Astrocyte (in vitro differentiated cells and primary cell): ENCODE results near the gene CELF4. TPM values are rescaled to one million over a fixed set of nuclear protein-coding genes. Genes with fewer than 3 reads are reported as not detected.

ENCODE experiments used
- DNase-seq: peaks from one replicate; pipeline ENCODE4 v3.0.0-alpha.2; 2010; ENCODE audit warnings: low read depth
- FAIRE-seq: peaks from 2 replicates; lab custom pipeline; 2011; peaks lifted over from hg19 to GRCh38; lab: Jason Lieb, UNC
- H2AFZ ChIP-seq: 2 replicates; pipeline ENCODE4 v1.6.0; 2012; ENCODE audit warnings: low read depth, low read length, inconsistent platforms
- H3K27ac ChIP-seq: 2 replicates; pipeline ENCODE4 v1.5.1; 2011; ENCODE audit warnings: low read depth, low read length, inconsistent platforms
- H3K27me3 ChIP-seq: 2 replicates; pipeline ENCODE4 v1.6.0; 2011; ENCODE audit warnings: low read length, inconsistent platforms; ENCODE audit not compliant: insufficient read depth
- H3K36me3 ChIP-seq: 2 replicates; pipeline ENCODE4 v1.5.1; 2011; ENCODE audit warnings: low read length, inconsistent platforms; ENCODE audit not compliant: insufficient read depth
- H3K4me1 ChIP-seq: 2 replicates; pipeline ENCODE4 v1.5.1; 2011; ENCODE audit warnings: low read length, inconsistent platforms; ENCODE audit not compliant: insufficient read depth
- H3K4me2 ChIP-seq: 2 replicates; pipeline ENCODE4 v1.6.0; 2012; ENCODE audit warnings: low read length, inconsistent platforms
- H3K4me3 ChIP-seq: 2 replicates; pipeline ENCODE4 v1.5.1; 2011; ENCODE audit warnings: low read depth, mild to moderate bottlenecking, low read length, inconsistent platforms; ENCODE audit not compliant: insufficient read depth
- H3K79me2 ChIP-seq: 2 replicates; pipeline ENCODE4 v1.6.0; 2012; ENCODE audit warnings: mild to moderate bottlenecking, low read length, inconsistent platforms; ENCODE audit not compliant: insufficient read depth
- H3K9ac ChIP-seq: 2 replicates; pipeline ENCODE4 v1.6.0; 2012; ENCODE audit warnings: mild to moderate bottlenecking, low read length, inconsistent platforms
- H3K9me3 ChIP-seq: 2 replicates; pipeline ENCODE4 v1.5.1; 2012; ENCODE audit warnings: low read depth, mild to moderate bottlenecking, low read length, inconsistent platforms; ENCODE audit not compliant: insufficient read depth
- H4K20me1 ChIP-seq: 2 replicates; pipeline ENCODE4 v1.6.0; 2012; ENCODE audit warnings: low read length, inconsistent platforms; ENCODE audit not compliant: insufficient read depth
- H3K27ac Mint-ChIP-seq: one replicate; pipeline ENCODE4 v1.8.0; 2021; ENCODE audit warnings: mild to moderate bottlenecking, mixed read lengths; ENCODE audit not compliant: unreplicated experiment
- H3K27me3 Mint-ChIP-seq: one replicate; pipeline ENCODE4 v1.8.0; 2021; ENCODE audit warnings: low read depth, mixed read lengths; ENCODE audit not compliant: unreplicated experiment
- H3K36me3 Mint-ChIP-seq: one replicate; pipeline ENCODE4 v1.8.0; 2021; ENCODE audit warnings: low read depth, mixed read lengths; ENCODE audit not compliant: unreplicated experiment
- H3K4me1 Mint-ChIP-seq: one replicate; pipeline ENCODE4 v1.8.0; 2021; ENCODE audit warnings: low read depth, mixed read lengths; ENCODE audit not compliant: unreplicated experiment
- H3K4me3 Mint-ChIP-seq: one replicate; pipeline ENCODE4 v1.8.0; 2021; ENCODE audit warnings: mild to moderate bottlenecking, moderate library complexity, mixed read lengths; ENCODE audit not compliant: unreplicated experiment
- H3K9me3 Mint-ChIP-seq: one replicate; pipeline ENCODE4 v1.8.0; 2021; ENCODE audit warnings: mild to moderate bottlenecking, mixed read lengths; ENCODE audit not compliant: unreplicated experiment
- CTCF ChIP-seq: IDR thresholded peaks from 2 replicates; pipeline ENCODE4 v1.5.1; 2011; ENCODE audit warnings: low read depth, mild to moderate bottlenecking, inconsistent platforms, low read length, moderate library complexity; ENCODE audit not compliant: insufficient read depth
- EZH2 ChIP-seq: IDR thresholded peaks from 2 replicates; pipeline ENCODE4 v1.6.1; 2012; ENCODE audit warnings: mild to moderate bottlenecking, low read length, inconsistent platforms; ENCODE audit not compliant: insufficient read depth
- total RNA-seq: library from RNA; stranded (reverse); gene quantifications from 2 replicates; pipeline ENCODE4 v1.2.1, GENCODE V29; 2021

Gene CELF4
- total RNA-seq, 1 donor from 2014 or later: 0.16 TPM

- no peak overlapping the region for H3K4me3 ChIP-seq
Observed at GRCh38 chr18:37546651-37547050, 18.9 kb downstream of the CELF4 start.

GRCh38 chr18:37546272-37546537, 19.4 kb downstream of the CELF4 start:
- Histone ChIP-seq H3K36me3 (no peaks in the 10 kb centered on the region), H3K27me3 (no peaks in the 10 kb centered on the region), H3K4me1 (no peaks in the 10 kb centered on the region), H4K20me1 (no peaks in the 10 kb centered on the region), H3K4me2 (no peak overlapping the region), H3K9ac (no peak overlapping the region), H2AFZ (no peak overlapping the region), H3K27ac (no peak overlapping the region), H3K4me3 (no peak overlapping the region), H3K9me3 (no peaks in the 10 kb centered on the region), H3K79me2 (no peaks in the 10 kb centered on the region)
- no peak overlapping the region for H3K27ac Mint-ChIP-seq
- H3K27me3 Mint-ChIP-seq: peaks cover 40% of the 10 kb centered on the region
- H3K4me3 Mint-ChIP-seq: no peak overlapping the region
- DNase-seq (no peak), FAIRE-seq (no peak)
- H3K4me1 Mint-ChIP-seq: no peaks in the 10 kb centered on the region
- peaks cover 2% of the 10 kb centered on the region for H3K9me3 Mint-ChIP-seq
- H3K36me3 Mint-ChIP-seq: no peaks in the 10 kb centered on the region
- TF ChIP-seq CTCF: no peak
- TF ChIP-seq EZH2: no peak

More at GRCh38 chr18:37546651-37547050, 18.9 kb downstream of the CELF4 start:
- Mint-ChIP-seq H3K27me3 (peaks cover 41% of the 10 kb centered on the region), H3K9me3 (peaks cover 2% of the 10 kb centered on the region), H3K27ac (no peak overlapping the region), H3K4me3 (no peak overlapping the region), H3K36me3 (no peaks in the 10 kb centered on the region), H3K4me1 (no peaks in the 10 kb centered on the region)
- Histone ChIP-seq H4K20me1 (no peaks in the 10 kb centered on the region), H3K4me2 (no peak overlapping the region), H2AFZ (no peak overlapping the region), H3K9ac (no peak overlapping the region), H3K9me3 (no peaks in the 10 kb centered on the region), H3K4me1 (no peaks in the 10 kb centered on the region), H3K79me2 (no peaks in the 10 kb centered on the region), H3K27me3 (no peaks in the 10 kb centered on the region), H3K36me3 (no peaks in the 10 kb centered on the region), H3K27ac (no peak overlapping the region)
- DNase-seq: no peak
- TF ChIP-seq EZH2 (no peak), CTCF (no peak)
- no peak for FAIRE-seq

GRCh38 chr18:37545461-37546271, 19.9 kb downstream of the CELF4 start:
- no peaks in the 10 kb centered on the region for H3K36me3 Mint-ChIP-seq
- no peaks in the 10 kb centered on the region for H3K27me3 ChIP-seq
- no peak overlapping the region for H3K4me3 Mint-ChIP-seq
- peaks cover 42% of the 10 kb centered on the region for H3K27me3 Mint-ChIP-seq
- H3K9me3 ChIP-seq: no peaks in the 10 kb centered on the region
- no peaks in the 10 kb centered on the region for H3K4me1 ChIP-seq
- H3K9ac ChIP-seq: no peak overlapping the region
- DNase-seq (no peak), FAIRE-seq (no peak)
- no peak overlapping the region for H2AFZ ChIP-seq
- H3K79me2 ChIP-seq: no peaks in the 10 kb centered on the region
- H3K9me3 Mint-ChIP-seq: peaks cover 2% of the 10 kb centered on the region
- H4K20me1 ChIP-seq: no peaks in the 10 kb centered on the region
- H3K4me1 Mint-ChIP-seq: peaks cover 1% of the 10 kb centered on the region
- H3K27ac ChIP-seq: no peak overlapping the region
- no peak overlapping the region for H3K27ac Mint-ChIP-seq
- H3K36me3 ChIP-seq: no peaks in the 10 kb centered on the region
- TF ChIP-seq CTCF (no peak), EZH2 (no peak)
- H3K4me2 ChIP-seq: no peak overlapping the region
- H3K4me3 ChIP-seq: no peak overlapping the region
